Keratinocyte (primary cell): ENCODE results near the gene FAM13C. TPM values are rescaled to one million over a fixed set of nuclear protein-coding genes. Genes with fewer than 3 reads are reported as not detected.

Experiments
- DNase-seq: peaks from one replicate; pipeline ENCODE4 v3.0.0-alpha.2; 2011; ENCODE audit warnings: low read depth, missing footprints, low spot score
- FAIRE-seq: peaks from 2 replicates; lab custom pipeline; 2011; peaks lifted over from hg19 to GRCh38; lab: Jason Lieb, UNC
- H2AFZ ChIP-seq: 2 replicates; pipeline ENCODE4 v1.6.0; 2012; ENCODE audit warnings: low read length, control low read depth, inconsistent platforms; ENCODE audit not compliant: control insufficient read depth
- H3K27ac ChIP-seq: 2 replicates; pipeline ENCODE4 v1.5.1; 2011; ENCODE audit warnings: low read length; ENCODE audit not compliant: control insufficient read depth, insufficient read depth
- H3K27me3 ChIP-seq: 3 replicates; pipeline ENCODE4 v1.6.0; 2011; ENCODE audit warnings: low read length; ENCODE audit not compliant: control insufficient read depth, insufficient read depth; ENCODE audit errors: extremely low read depth
- H3K36me3 ChIP-seq, 2 experiments: 2 replicates in 1 of 2; 3 replicates in 1 of 2; pipeline ENCODE4 v1.5.1; 2011; ENCODE audit warnings: low read length in 2 of 2, mild to moderate bottlenecking in 1 of 2; ENCODE audit not compliant: control insufficient read depth in 2 of 2, insufficient read depth in 2 of 2; ENCODE audit errors: extremely low read depth in 1 of 2
- H3K4me1 ChIP-seq: 3 replicates; pipeline ENCODE4 v1.5.1; 2011; ENCODE audit warnings: low read length; ENCODE audit not compliant: control insufficient read depth, insufficient read depth; ENCODE audit errors: extremely low read depth
- H3K4me2 ChIP-seq: 3 replicates; pipeline ENCODE4 v1.6.0; 2011; ENCODE audit warnings: low read depth, low read length; ENCODE audit not compliant: control insufficient read depth, insufficient read depth; ENCODE audit errors: extremely low read depth
- H3K4me3 ChIP-seq, 3 experiments: fragments of 200-600 bp in 1 of 3; sonication (generic) in 1 of 3; 2 replicates in 2 of 3; 3 replicates in 1 of 3; pipeline ENCODE4 v1.5.1; 2011 to 2016; ENCODE audit warnings: low read length in 3 of 3, mild to moderate bottlenecking in 3 of 3, control low read depth in 2 of 3, inconsistent platforms in 1 of 3, low read depth in 1 of 3, mixed read lengths in 1 of 3, mixed run types in 1 of 3, moderate library complexity in 1 of 3; ENCODE audit not compliant: control insufficient read depth in 2 of 3, insufficient read depth in 2 of 3; ENCODE audit errors: extremely low read depth in 1 of 3
- H3K79me2 ChIP-seq: 2 replicates; pipeline ENCODE4 v1.6.0; 2012; ENCODE audit warnings: low read length; ENCODE audit not compliant: control insufficient read depth, insufficient read depth
- H3K9ac ChIP-seq: 3 replicates; pipeline ENCODE4 v1.6.0; 2011; ENCODE audit warnings: low read length; ENCODE audit not compliant: control insufficient read depth, insufficient read depth; ENCODE audit errors: extremely low read depth
- H3K9me1 ChIP-seq: 3 replicates; pipeline ENCODE4 v1.6.0; 2011; ENCODE audit warnings: low read length; ENCODE audit not compliant: control insufficient read depth, insufficient read depth; ENCODE audit errors: extremely low read depth
- H3K9me3 ChIP-seq: 2 replicates; pipeline ENCODE4 v1.5.1; 2012; ENCODE audit warnings: low read depth, low read length; ENCODE audit not compliant: control insufficient read depth
- H4K20me1 ChIP-seq: 3 replicates; pipeline ENCODE4 v1.6.0; 2011; ENCODE audit warnings: low read length; ENCODE audit not compliant: control insufficient read depth, insufficient read depth; ENCODE audit errors: extremely low read depth
- CTCF ChIP-seq, 3 experiments: IDR thresholded peaks in 1 of 3; conservative IDR thresholded peaks in 1 of 3; optimal IDR thresholded peaks in 1 of 3; 2 replicates in 2 of 3; 3 replicates in 1 of 3; pipeline versions ENCODE3 to v1.5.1; 2011; ENCODE audit warnings: low read length in 3 of 3, mild to moderate bottlenecking in 3 of 3, moderate library complexity in 2 of 3, control low read depth in 1 of 3, inconsistent platforms in 1 of 3; ENCODE audit not compliant: insufficient read depth in 2 of 3; ENCODE audit errors: extremely low read depth in 1 of 3
- EZH2 ChIP-seq: IDR thresholded peaks from one replicate; pipeline ENCODE4 v1.6.1; 2012; ENCODE audit warnings: inconsistent platforms, mild to moderate bottlenecking, low read length, moderate library complexity
- dilution Hi-C: fragments of 300-500 bp; cut with MboI; formaldehyde crosslinking; loops from one replicate; pipeline ENCODE4 v1.7.0; 2020; ENCODE audit warnings: low sequenced_read_pairs; ENCODE audit not compliant: extremely low pct_ligation_motif_present
- polyA plus RNA-seq, 5 experiments: library from polyadenylated mRNA; depleted of rRNA in 3 of 5; stranded (reverse) in 3 of 5; stranded (forward) in 1 of 5; unstranded in 1 of 5; fragments of >200 nt; gene quantifications; 1 replicate in 1 of 5; 2 replicates in 3 of 5; 3 replicates in 1 of 5; pipeline versions ENCODE4 v1.2.1 to v1.2.3, GENCODE V29; 2011 to 2012; ENCODE audit warnings: missing spikeins in 2 of 5, low read depth in 1 of 5, low replicate concordance in 1 of 5

Gene FAM13C
- polyA plus RNA-seq, 1 donor (not counting 4 experiments of a cell fraction or from before 2014, with no cell fraction given): 0.58 TPM

- Histone ChIP-seq H3K79me2 (no peaks in the 10 kb centered on the region), H3K27me3 (no peaks in the 10 kb centered on the region), H3K9me1 (no peaks in the 10 kb centered on the region), H2AFZ (no peak overlapping the region), H3K36me3 (no peaks in the 10 kb centered on the region), H3K9ac (no peak overlapping the region), H4K20me1 (no peaks in the 10 kb centered on the region), H3K4me3 (no peak overlapping the region), H3K4me2 (no peak overlapping the region), H3K9me3 (no peaks in the 10 kb centered on the region), H3K27ac (no peak overlapping the region), H3K4me1 (no peaks in the 10 kb centered on the region)
- no peak for DNase-seq
- TF ChIP-seq EZH2 (no peak), CTCF (optimal IDR thresholded peaks at IDR 0.05 in 1 of 3, IDR thresholded peaks at IDR 0.05 in 1 of 3, conservative IDR thresholded peaks at IDR 0.05 in 1 of 3; ENCODE audit: extremely low read depth in 1 of 3, insufficient read depth in 2 of 3, low read length in 3 of 3) (no peak)
- dilution Hi-C loops: no loop called here
- FAIRE-seq: no peak
These were observed 42.5 kb downstream of the FAM13C start for GRCh38 chr10:59319854-59320253.

- H3K79me2 ChIP-seq: no peaks in the 10 kb centered on the region
These were observed 45.3 kb downstream of the FAM13C start for GRCh38 chr10:59317066-59317465.

More at GRCh38 chr10:59317066-59317465, 45.3 kb downstream of the FAM13C start:
- Histone ChIP-seq H3K9me3 (no peaks in the 10 kb centered on the region), H2AFZ (no peak overlapping the region), H3K27ac (no peak overlapping the region), H3K9me1 (no peaks in the 10 kb centered on the region), H3K9ac (no peak overlapping the region), H3K4me3 (no peak overlapping the region), H4K20me1 (no peaks in the 10 kb centered on the region), H3K4me1 (no peaks in the 10 kb centered on the region), H3K4me2 (no peak overlapping the region), H3K36me3 (no peaks in the 10 kb centered on the region), H3K27me3 (no peaks in the 10 kb centered on the region)
- no peak for TF ChIP-seq EZH2
- TF ChIP-seq CTCF (optimal IDR thresholded peaks at IDR 0.05 in 1 of 3, IDR thresholded peaks at IDR 0.05 in 1 of 3, conservative IDR thresholded peaks at IDR 0.05 in 1 of 3; ENCODE audit: extremely low read depth in 1 of 3, insufficient read depth in 2 of 3, low read length in 3 of 3): no peak
- FAIRE-seq: no peak
- no peak for DNase-seq
- dilution Hi-C loops: no loop called here
